Endothelial cell of umbilical vein (primary cell): Measurements from ENCODE around the gene SLC23A3. TPM values are rescaled to one million over a fixed set of nuclear protein-coding genes. Genes with fewer than 3 reads are reported as not detected.
A peak's percentile ranks its signal among the peaks of the same experiment; 100 is the strongest.

ENCODE experiments used
- BruUV-seq: library from RNA; stranded (reverse); fragments of 400-500 nt; replicated peaks from 2 replicates; lab custom pipeline; 2021; lab: Mats Ljungman, UMichigan
- CTCF ChIA-PET: fragments of 300-600, 350-600 bp; sonication (Branson Sonifier 250); formaldehyde crosslinking; loops from one replicate; lab custom pipeline; 2021; ENCODE audit warnings: antibody characterized with exemption, inconsistent platforms; lab: Charles Lee
- POLR2A ChIA-PET: fragments of 300-600, 350-600 bp; sonication (Branson Sonifier 250); formaldehyde crosslinking; loops from one replicate; lab custom pipeline; 2021; ENCODE audit warnings: antibody characterized with exemption, inconsistent platforms; lab: Charles Lee
- DNase-seq: peaks from one replicate; pipeline ENCODE4 v3.0.0-alpha.2; 2011; ENCODE audit warnings: low read depth, low spot score
- FAIRE-seq: peaks from 2 replicates; lab custom pipeline; 2011; peaks lifted over from hg19 to GRCh38; lab: Jason Lieb, UNC
- H2AFZ ChIP-seq: 2 replicates; pipeline ENCODE4 v1.6.0; 2012; ENCODE audit warnings: low read depth, low read length, control low read depth, inconsistent platforms
- H3K27ac ChIP-seq: 2 replicates; pipeline ENCODE4 v1.5.1; 2011; ENCODE audit warnings: low read depth, mild to moderate bottlenecking, control low read depth, low read length, moderate library complexity; ENCODE audit not compliant: insufficient read depth
- H3K27me3 ChIP-seq, 2 experiments: 2 replicates each; pipeline versions ENCODE4 v1.6.0 to v1.6.1; 2011; ENCODE audit warnings: low read length in 2 of 2, mixed read lengths in 1 of 2; ENCODE audit not compliant: control insufficient read depth in 2 of 2, insufficient read depth in 2 of 2
- H3K36me3 ChIP-seq, 2 experiments: 2 replicates in 1 of 2; 3 replicates in 1 of 2; pipeline ENCODE4 v1.5.1; 2011; ENCODE audit warnings: low read length in 2 of 2, mild to moderate bottlenecking in 1 of 2, moderate library complexity in 1 of 2; ENCODE audit not compliant: control insufficient read depth in 2 of 2, insufficient read depth in 2 of 2; ENCODE audit errors: extremely low read depth in 1 of 2
- H3K4me1 ChIP-seq: 3 replicates; pipeline ENCODE4 v1.5.1; 2011; ENCODE audit warnings: mild to moderate bottlenecking, low read length; ENCODE audit not compliant: control insufficient read depth, insufficient read depth; ENCODE audit errors: extremely low read depth
- H3K4me2 ChIP-seq: 2 replicates; pipeline ENCODE4 v1.6.1; 2011; ENCODE audit warnings: low read length, control low read depth, mixed read lengths; ENCODE audit not compliant: insufficient read depth
- H3K4me3 ChIP-seq, 3 experiments: fragments of 200-600 bp in 1 of 3; sonication (generic), shearing (Covaris generic) in 1 of 3; replicated peaks in 1 of 3; 2 replicates each; pipeline ENCODE4 v1.5.1; 2011 to 2016; ENCODE audit warnings: control low read depth in 3 of 3, low read length in 3 of 3, mild to moderate bottlenecking in 2 of 3, inconsistent platforms in 1 of 3, low read depth in 1 of 3, moderate library complexity in 1 of 3; ENCODE audit not compliant: insufficient read depth in 1 of 3
- H3K79me2 ChIP-seq: 2 replicates; pipeline ENCODE4 v1.6.0; 2012; ENCODE audit warnings: low read length, inconsistent platforms; ENCODE audit not compliant: control insufficient read depth, insufficient read depth
- H3K9ac ChIP-seq: replicated peaks from 2 replicates; pipeline ENCODE3; 2011; ENCODE audit warnings: low read length, control low read depth; ENCODE audit not compliant: insufficient read depth; ENCODE audit errors: extremely low read depth
- H3K9me1 ChIP-seq: replicated peaks from 3 replicates; pipeline ENCODE4 v1.6.0; 2011; ENCODE audit warnings: mild to moderate bottlenecking, low read length; ENCODE audit not compliant: control insufficient read depth, insufficient read depth; ENCODE audit errors: extremely low read depth
- H3K9me3 ChIP-seq: replicated peaks from 2 replicates; pipeline ENCODE4 v1.5.1; 2012; ENCODE audit warnings: low read length, inconsistent platforms; ENCODE audit not compliant: control insufficient read depth, insufficient read depth
- H4K20me1 ChIP-seq: replicated peaks from 2 replicates; pipeline ENCODE3; 2011; ENCODE audit warnings: mild to moderate bottlenecking, low read length; ENCODE audit not compliant: control insufficient read depth, insufficient read depth; ENCODE audit errors: extremely low read depth
- EZH2 ChIP-seq: IDR thresholded peaks from 2 replicates; pipeline ENCODE4 v1.6.1; 2012; ENCODE audit warnings: borderline replicate concordance, low read depth, mild to moderate bottlenecking, moderate library complexity, low read length, inconsistent platforms; ENCODE audit not compliant: severe bottlenecking
- FOS ChIP-seq: IDR thresholded peaks from 2 replicates; pipeline ENCODE4 v1.6.1; 2011; ENCODE audit warnings: mild to moderate bottlenecking, low read length, moderate library complexity, borderline replicate concordance; ENCODE audit not compliant: insufficient read depth
- GATA2 ChIP-seq: IDR thresholded peaks from 2 replicates; pipeline ENCODE4 v1.7.0; 2011; ENCODE audit warnings: low read depth, mild to moderate bottlenecking, moderate library complexity, mixed read lengths, low read length; ENCODE audit not compliant: insufficient read length, insufficient read depth
- JUN ChIP-seq: IDR thresholded peaks from 2 replicates; pipeline ENCODE4 v1.6.1; 2011; ENCODE audit warnings: borderline replicate concordance, low read depth; ENCODE audit not compliant: insufficient read length, insufficient read depth
- MYC ChIP-seq: IDR thresholded peaks from one replicate; pipeline ENCODE4 v1.6.1; 2011; ENCODE audit warnings: mild to moderate bottlenecking, low read depth, low read length
- POLR2A ChIP-seq: IDR thresholded peaks from 2 replicates; pipeline ENCODE4 v1.6.1; 2012; ENCODE audit warnings: low read depth, mild to moderate bottlenecking, control low read depth, low read length
- POLR2AphosphoS5 ChIP-seq: IDR thresholded peaks from 2 replicates; pipeline ENCODE4 v1.6.1; 2012; ENCODE audit warnings: low read depth, mild to moderate bottlenecking, control low read depth, low read length, moderate library complexity; ENCODE audit not compliant: insufficient read depth
- dilution Hi-C: fragments of 300-500 bp; cut with MboI; formaldehyde crosslinking; loops from one replicate; pipeline ENCODE4 v1.15.0; 2019; ENCODE audit warnings: low sequenced_read_pairs; ENCODE audit not compliant: extremely low pct_ligation_motif_present
- intact Hi-C: fragments of 100-400 bp; cut with micrococcal nuclease; formaldehyde crosslinking; loops from one replicate; pipeline ENCODE4 v1.10.0; 2022
- polyA plus RNA-seq, 4 experiments: library from polyadenylated mRNA; depleted of rRNA in 3 of 4; stranded (reverse) in 3 of 4; unstranded in 1 of 4; fragments of >200 nt; gene quantifications; 2 replicates each; pipeline versions ENCODE4 v1.2.1 to v1.2.3, GENCODE V29; 2011 to 2012; ENCODE audit warnings: missing spikeins in 1 of 4
- total RNA-seq: library from RNA; stranded (reverse); gene quantifications from 2 replicates; pipeline ENCODE4 v1.2.3, GENCODE V29; 2021
- TF ChIP-seq, protein P1 (sequence below): IDR thresholded peaks from 2 replicates; pipeline ENCODE4 v1.6.1; 2011; ENCODE audit not compliant: insufficient read depth, insufficient read length
- TF ChIP-seq, protein P2 (sequence below), 2 donors: IDR thresholded peaks; 1 replicate in 1 of 2; 2 replicates in 1 of 2; pipeline ENCODE4 v1.5.1; 2011; ENCODE audit warnings: low read length in 2 of 2, mild to moderate bottlenecking in 2 of 2, moderate library complexity in 2 of 2, control low read depth in 1 of 2, inconsistent platforms in 1 of 2, low read depth in 1 of 2; ENCODE audit not compliant: insufficient read depth in 1 of 2; ENCODE audit errors: extremely low read depth in 1 of 2

The SLC23A3 gene
- total and polyA plus RNA-seq, 2 donors (not counting 3 experiments of a cell fraction or from before 2014, with no cell fraction given) = 2.7 to 7.1 TPM

DNA sequence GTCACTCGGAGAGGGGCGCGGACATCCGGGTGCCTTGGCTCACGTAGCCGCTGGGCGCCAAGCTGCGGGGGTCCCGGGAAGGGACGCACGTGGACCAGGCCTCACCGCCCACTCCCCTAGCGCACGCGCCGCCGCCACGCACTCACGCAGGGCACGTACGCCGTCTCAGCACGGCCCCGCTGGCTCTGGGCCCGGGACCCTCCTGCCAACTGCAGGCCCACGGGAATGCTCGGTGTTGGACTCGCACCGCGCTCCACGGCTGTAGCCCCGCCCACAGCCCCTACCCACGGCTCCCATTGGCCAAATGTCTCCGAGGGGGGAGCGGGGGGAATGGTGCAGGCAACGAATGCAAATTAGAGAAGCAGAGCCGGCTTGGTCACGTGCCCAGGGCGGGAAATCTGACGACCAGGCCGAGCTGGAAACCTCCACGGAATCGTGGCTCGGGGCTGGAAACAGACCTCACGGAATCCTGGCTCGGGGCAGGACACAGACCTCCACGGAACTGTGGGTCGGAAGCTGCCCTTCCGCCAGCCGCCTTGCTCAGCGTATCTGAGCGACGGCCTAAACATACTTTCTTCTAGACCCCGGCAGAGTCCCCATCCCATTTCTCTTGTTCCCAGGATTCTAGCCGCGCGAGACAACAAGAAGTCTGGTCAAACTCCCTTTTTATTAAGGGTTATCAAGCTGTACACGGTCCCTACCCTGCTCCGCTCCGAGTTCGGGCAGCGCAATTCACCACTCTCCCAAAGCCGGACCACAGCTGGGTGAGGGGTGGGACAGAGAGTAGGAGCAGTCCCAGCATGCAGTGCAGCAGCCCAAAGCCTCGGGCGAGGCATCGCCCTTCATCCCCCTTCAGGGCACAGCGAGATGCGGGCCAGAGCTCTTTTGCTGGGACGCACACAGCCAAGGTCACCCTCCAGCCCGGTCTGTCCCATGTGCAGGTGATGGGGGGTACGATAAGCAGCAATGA lies 49.2 kb upstream of the SLC23A3 start, which contains the start of gene ABCB6:
Gene ABCB6 (minus strand): TSS at position 227 of the 970 bp plus-strand sequence. CDS start 285 bp downstream, outside the sequence.
- ChIA-PET CTCF (interaction anchor here (0.5 to 2.2 kb wide), 7 partner anchors 7 to 76 kb away, joined by 3 to 12 read pairs (median 4); partner anchors contain the start of genes ANKZF1, ATG9A, CNPPD1 and DNAJB2), POLR2A (interaction anchor here (0.5 to 1.2 kb wide), 3 partner anchors 10 to 68 kb away, joined by 4 to 6 read pairs (median 4); partner anchors contain the start of genes ANKZF1 and ATG9A)
- intact Hi-C loops (loop anchor here (1.0 to 5.0 kb wide), 10 partner anchors 10 to 168 kb away; partner anchors contain the start of genes ANKZF1, ATG9A, DNAJB2 and DNPEP), dilution Hi-C loops (no loop called here)
- Histone ChIP-seq H3K27ac (peak within 1 kb of the TSS; percentile 82), H3K4me3 (peak within 1 kb of the TSS; percentile 20 to 55 (median 46)), H4K20me1 (no peaks in the 10 kb centered on the region), H3K79me2 (no peaks in the 10 kb centered on the region), H3K4me2 (peak within 1 kb of the TSS; percentile 83), H3K9ac (peak within 1 kb of the TSS; percentile 37), H3K9me3 (no peaks in the 10 kb centered on the region), H3K9me1 (no peaks in the 10 kb centered on the region), H3K4me1 (peaks cover 14% of the 10 kb centered on the region), H3K36me3 (peaks cover 3 to 32% of the 10 kb centered on the region in 2 experiments), H2AFZ (peak within 1 kb of the TSS; percentile 56), H3K27me3 (no peaks in the 10 kb centered on the region)
- FAIRE-seq (peak; percentile 95), DNase-seq (peak; percentile 93)
- TSS peak; percentile 67 for BruUV-seq
- peak; percentile 81 for TF ChIP-seq POLR2AphosphoS5
- TF ChIP-seq GATA2 = no peak
- TF ChIP-seq MYC = peak; percentile 49
- no peak for TF ChIP-seq FOS
- no peak for TF ChIP-seq JUN
- TF ChIP-seq, protein P1, sequence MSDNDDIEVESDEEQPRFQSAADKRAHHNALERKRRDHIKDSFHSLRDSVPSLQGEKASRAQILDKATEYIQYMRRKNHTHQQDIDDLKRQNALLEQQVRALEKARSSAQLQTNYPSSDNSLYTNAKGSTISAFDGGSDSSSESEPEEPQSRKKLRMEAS = peak; percentile 96
- TF ChIP-seq, protein P2, sequence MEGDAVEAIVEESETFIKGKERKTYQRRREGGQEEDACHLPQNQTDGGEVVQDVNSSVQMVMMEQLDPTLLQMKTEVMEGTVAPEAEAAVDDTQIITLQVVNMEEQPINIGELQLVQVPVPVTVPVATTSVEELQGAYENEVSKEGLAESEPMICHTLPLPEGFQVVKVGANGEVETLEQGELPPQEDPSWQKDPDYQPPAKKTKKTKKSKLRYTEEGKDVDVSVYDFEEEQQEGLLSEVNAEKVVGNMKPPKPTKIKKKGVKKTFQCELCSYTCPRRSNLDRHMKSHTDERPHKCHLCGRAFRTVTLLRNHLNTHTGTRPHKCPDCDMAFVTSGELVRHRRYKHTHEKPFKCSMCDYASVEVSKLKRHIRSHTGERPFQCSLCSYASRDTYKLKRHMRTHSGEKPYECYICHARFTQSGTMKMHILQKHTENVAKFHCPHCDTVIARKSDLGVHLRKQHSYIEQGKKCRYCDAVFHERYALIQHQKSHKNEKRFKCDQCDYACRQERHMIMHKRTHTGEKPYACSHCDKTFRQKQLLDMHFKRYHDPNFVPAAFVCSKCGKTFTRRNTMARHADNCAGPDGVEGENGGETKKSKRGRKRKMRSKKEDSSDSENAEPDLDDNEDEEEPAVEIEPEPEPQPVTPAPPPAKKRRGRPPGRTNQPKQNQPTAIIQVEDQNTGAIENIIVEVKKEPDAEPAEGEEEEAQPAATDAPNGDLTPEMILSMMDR (IDR thresholded peaks at IDR 0.05; ENCODE audit: extremely low read depth in 1 of 2, insufficient read depth in 1 of 2, low read depth in 1 of 2, low read length in 2 of 2) = no peak
- TF ChIP-seq POLR2A = peak; percentile 83
- no peak for TF ChIP-seq EZH2
